ENCODE data around the gene KPNA6.

KPNA6 gene

DNA sequence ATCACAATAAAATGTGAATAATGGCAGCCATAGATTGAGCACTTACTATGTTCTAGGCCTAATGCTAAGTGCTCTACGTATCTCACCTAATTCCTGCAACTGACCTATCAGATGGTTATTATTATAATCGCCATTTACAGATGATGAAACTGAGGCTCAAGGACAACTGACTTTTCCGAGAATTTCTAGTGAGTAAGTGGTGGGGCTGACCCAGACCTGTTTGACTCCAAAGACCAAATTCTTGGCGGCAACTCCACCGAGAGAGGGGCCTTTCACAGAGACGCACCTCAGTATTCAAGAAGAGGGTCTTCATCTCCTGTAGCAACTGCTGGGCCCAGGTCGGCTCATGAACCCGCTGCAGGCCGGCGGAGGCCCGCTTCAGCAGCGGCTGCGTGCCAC is 113.7 kb downstream of the KPNA6 start:
- DNase-seq: no peak

DNA sequence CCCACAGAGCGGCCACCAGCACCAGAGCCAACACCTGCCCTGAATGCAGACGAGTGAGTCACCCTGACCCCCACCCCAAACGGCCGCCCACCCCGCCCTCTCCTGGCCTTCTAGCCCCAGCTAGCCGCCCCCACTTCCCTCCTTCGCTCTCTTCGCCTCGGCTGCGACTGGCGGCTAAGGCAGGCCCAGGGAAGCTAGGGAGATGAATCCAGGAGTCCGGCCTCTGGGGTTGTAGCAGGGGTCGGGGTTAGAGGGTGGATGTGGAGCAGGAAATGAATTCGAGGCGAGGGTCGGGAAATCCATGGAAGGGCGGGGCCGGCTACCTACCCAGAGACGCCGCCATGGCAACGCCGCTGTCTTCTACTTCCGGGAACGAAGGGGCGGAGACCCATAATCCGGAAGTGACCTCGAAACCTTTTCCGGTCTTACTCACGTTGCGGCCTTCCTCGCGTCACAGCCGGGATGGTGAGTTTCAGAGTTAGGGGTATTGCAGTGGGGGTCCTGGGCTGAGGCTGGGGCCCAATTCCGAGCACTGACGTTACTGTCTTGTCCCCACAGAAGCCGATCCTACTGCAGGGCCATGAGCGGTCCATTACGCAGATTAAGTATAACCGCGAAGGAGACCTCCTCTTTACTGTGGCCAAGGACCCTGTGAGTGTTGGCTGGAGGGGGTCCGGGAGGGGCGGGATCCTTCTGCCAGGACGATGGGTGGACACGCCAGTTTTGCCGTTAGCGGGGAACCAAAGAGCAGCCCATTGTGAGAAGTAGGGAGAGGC is 114.3 kb downstream of the KPNA6 start, which contains the start of the genes EIF3I and TMEM234:
TSS of gene EIF3I (plus strand) at position 428 of the 776 bp plus-strand sequence. CDS start at position 463, 35 bp downstream.
TSS of gene TMEM234 (minus strand) at position 374 of the 776 bp plus-strand sequence. CDS start at position 343, 31 bp downstream.
- DNase-seq: peak; percentile 81

DNA sequence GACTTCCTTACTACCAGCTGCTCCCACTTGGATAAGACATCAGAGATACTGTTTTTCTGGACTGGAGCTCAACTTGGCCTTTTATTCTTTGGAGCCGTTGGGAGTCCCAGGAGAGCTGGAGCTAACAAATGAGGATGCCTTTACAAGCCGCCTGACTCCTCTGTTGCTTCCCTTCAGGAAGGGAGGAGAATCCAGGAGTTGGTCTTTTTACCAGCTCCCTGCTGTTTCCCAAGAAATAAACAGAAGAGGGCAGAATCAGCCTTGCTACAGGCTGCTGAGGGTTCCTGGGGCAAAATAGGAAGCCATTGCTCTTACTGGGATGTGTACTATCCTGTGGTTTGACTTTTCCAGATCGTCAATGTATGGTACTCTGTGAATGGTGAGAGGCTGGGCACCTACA is 115.8 kb downstream of the KPNA6 start:
- DNase-seq: no peak

DNA sequence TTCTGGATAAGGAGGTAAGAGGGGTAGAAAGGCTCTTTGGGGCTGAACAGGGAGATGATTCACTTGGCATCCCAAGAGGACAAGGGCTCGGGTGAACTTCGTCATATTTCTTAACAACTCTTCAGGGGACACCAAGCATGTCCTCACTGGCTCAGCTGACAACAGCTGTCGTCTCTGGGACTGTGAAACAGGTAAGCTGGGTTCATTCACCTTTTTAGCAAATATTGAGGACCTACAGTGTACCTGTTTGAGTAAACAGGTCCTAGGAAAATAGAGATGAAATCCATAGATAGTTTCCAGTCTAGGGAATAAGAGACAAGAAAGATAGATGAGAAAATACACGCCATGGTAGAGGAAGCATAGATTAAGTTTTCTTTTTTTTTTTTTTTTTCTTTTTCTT is 116.4 kb downstream of the KPNA6 start:
- DNase-seq: no peak
